ENCODE results near the gene HASPIN.

Gene HASPIN

GRCh38 chr17:3739422-3740124 lies 15.9 kb downstream of the HASPIN start:
- TF ChIP-seq, protein P1, sequence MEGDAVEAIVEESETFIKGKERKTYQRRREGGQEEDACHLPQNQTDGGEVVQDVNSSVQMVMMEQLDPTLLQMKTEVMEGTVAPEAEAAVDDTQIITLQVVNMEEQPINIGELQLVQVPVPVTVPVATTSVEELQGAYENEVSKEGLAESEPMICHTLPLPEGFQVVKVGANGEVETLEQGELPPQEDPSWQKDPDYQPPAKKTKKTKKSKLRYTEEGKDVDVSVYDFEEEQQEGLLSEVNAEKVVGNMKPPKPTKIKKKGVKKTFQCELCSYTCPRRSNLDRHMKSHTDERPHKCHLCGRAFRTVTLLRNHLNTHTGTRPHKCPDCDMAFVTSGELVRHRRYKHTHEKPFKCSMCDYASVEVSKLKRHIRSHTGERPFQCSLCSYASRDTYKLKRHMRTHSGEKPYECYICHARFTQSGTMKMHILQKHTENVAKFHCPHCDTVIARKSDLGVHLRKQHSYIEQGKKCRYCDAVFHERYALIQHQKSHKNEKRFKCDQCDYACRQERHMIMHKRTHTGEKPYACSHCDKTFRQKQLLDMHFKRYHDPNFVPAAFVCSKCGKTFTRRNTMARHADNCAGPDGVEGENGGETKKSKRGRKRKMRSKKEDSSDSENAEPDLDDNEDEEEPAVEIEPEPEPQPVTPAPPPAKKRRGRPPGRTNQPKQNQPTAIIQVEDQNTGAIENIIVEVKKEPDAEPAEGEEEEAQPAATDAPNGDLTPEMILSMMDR (IDR thresholded peaks at IDR 0.05; ENCODE audit: low read depth, low read length) = no peak
- no peak overlapping the region for H3K4me3 ChIP-seq (ENCODE audit: low read depth, low read length)

DNA sequence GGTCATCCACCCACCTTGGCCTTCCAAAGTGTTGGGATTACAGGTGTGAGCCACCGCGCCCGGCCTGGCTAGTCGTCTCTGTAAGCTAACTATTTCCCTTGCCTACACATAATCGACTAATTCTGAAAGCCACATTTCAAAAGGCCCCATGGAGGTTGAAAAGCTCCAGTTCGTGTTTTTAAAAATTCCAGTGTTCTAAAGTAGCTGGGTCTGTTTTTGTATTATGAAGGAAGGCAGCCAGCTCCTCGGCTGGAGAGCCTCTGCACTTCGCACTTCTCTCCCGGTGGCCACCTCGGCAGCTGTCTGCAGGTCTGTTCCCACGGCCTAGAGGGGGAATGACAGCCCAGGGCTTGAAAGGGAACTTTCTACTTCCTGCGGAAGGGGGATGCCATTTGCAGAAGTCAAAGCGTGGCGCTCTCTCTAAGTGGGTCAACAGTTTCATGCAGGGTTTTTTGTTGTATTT lies 16.9 kb downstream of the HASPIN start:
- TF ChIP-seq, protein P1 (IDR thresholded peaks at IDR 0.05; ENCODE audit: low read depth, low read length) = no peak
- H3K4me3 ChIP-seq (ENCODE audit: low read depth, low read length) = no peak overlapping the region

DNA sequence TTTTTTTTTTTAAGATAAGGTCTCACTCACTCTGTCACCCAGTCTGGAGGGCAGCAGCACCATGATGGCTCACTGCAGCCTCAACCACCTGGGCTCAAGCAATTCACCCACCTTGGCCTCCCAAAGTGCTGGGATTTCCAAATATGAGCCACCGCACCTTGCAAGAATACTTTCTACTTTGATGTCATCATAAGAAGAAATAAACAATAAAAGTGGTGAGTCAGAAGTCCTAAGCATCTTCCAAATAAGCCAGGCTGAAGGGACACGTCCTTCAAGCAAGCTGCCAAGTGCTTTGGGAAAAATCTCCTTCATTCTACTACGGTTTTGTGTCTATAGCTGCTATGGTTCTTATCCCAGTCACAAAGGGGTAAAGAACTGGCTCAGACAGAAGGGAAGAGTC lies 20.3 kb downstream of the HASPIN start:
- no peak overlapping the region for H3K4me3 ChIP-seq (ENCODE audit: low read depth, low read length)
- TF ChIP-seq, protein P1 (IDR thresholded peaks at IDR 0.05; ENCODE audit: low read depth, low read length) = no peak

DNA sequence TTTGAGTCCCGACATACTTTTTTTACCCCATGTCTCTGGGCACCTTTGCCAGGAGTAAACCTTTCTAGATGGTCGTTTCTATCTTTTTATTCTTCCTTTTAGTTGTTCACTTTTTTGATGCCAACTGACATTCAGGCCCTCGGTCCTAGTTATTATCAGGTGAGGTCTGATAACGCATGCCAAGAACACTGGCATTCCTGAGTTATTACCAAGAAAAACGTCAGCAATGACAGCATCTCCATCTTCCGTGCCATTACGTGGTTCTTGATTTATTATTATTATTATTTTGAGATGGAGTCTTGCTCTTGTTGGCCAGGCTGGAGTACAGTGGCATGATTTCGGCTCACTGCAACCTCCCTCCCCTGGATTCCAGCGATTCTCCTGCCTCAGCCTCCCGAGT lies 21.4 kb downstream of the HASPIN start:
- H3K4me3 ChIP-seq (ENCODE audit: low read depth, low read length) = no peak overlapping the region
- TF ChIP-seq, protein P1 (IDR thresholded peaks at IDR 0.05; ENCODE audit: low read depth, low read length) = no peak

- H3K4me3 ChIP-seq (ENCODE audit: low read depth, low read length) = no peak overlapping the region
- TF ChIP-seq, protein P1 (IDR thresholded peaks at IDR 0.05; ENCODE audit: low read depth, low read length) = no peak
Measured at GRCh38 chr17:3747805-3748204, 24.1 kb downstream of the HASPIN start.

- no peak overlapping the region for H3K4me3 ChIP-seq (ENCODE audit: low read depth, low read length)
- TF ChIP-seq, protein P1 (IDR thresholded peaks at IDR 0.05; ENCODE audit: low read depth, low read length) = no peak
Measured at GRCh38 chr17:3748576-3748975, 24.9 kb downstream of the HASPIN start.

- TF ChIP-seq, protein P1 (IDR thresholded peaks at IDR 0.05; ENCODE audit: low read depth, low read length) = no peak
- no peak overlapping the region for H3K4me3 ChIP-seq (ENCODE audit: low read depth, low read length)
Measured at GRCh38 chr17:3750296-3750695, 26.6 kb downstream of the HASPIN start.

All from WI38 (cell line).